ENCODE data around the gene PACSIN2. TPM values are rescaled to one million over a fixed set of nuclear protein-coding genes. Genes with fewer than 3 reads are reported as not detected.

PACSIN2 gene
- total and polyA plus RNA-seq, 8 donors, result 24.9 to 154 (median 71.6) TPM

DNA sequence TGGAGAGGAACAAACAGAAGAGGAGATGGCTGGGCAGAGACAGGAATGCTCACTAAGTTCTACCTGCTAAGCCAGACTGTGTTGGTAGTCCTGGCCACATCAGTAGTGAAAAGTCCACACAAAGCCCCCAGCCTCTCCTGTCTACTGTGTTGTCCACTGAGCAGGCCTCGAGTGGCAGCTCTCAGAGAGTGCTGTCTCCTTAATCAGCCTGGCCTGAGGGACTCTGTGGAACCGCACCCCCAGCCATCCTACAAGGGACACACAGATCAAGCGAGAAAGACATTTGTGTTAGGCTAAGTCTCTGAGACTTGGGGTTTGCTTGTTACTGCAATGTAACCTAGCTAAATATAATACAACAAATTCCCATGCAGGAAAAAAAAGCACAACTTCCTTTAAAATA lies 71.0 kb downstream of the PACSIN2 start:
- Histone ChIP-seq H3K9me3 (no peaks in the 10 kb centered on the region), H3K4me3 (no peak overlapping the region), H3K36me3 (no peaks in the 10 kb centered on the region), H3K27me3 (no peaks in the 10 kb centered on the region), H3K27ac (peak overlapping the region in 4 of 5 donors; percentile 12 to 63 (median 24)), H3K4me1 (peaks cover 54 to 80% (median 65%) of the 10 kb centered on the region in 4 donors)
- WGBS, 5 donors, result 86 to 91% (median 88%) methylated on average over 3 of the region's 3 CpGs
- TF ChIP-seq EP300 (IDR thresholded peaks at IDR 0.05) (no peak), POLR2A (IDR thresholded peaks at IDR 0.05) (no peak), POLR2AphosphoS5 (IDR thresholded peaks at IDR 0.05) (no peak)
- TF ChIP-seq, protein P1, sequence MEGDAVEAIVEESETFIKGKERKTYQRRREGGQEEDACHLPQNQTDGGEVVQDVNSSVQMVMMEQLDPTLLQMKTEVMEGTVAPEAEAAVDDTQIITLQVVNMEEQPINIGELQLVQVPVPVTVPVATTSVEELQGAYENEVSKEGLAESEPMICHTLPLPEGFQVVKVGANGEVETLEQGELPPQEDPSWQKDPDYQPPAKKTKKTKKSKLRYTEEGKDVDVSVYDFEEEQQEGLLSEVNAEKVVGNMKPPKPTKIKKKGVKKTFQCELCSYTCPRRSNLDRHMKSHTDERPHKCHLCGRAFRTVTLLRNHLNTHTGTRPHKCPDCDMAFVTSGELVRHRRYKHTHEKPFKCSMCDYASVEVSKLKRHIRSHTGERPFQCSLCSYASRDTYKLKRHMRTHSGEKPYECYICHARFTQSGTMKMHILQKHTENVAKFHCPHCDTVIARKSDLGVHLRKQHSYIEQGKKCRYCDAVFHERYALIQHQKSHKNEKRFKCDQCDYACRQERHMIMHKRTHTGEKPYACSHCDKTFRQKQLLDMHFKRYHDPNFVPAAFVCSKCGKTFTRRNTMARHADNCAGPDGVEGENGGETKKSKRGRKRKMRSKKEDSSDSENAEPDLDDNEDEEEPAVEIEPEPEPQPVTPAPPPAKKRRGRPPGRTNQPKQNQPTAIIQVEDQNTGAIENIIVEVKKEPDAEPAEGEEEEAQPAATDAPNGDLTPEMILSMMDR (IDR thresholded peaks at IDR 0.05), result no peak
- no peak for DNase-seq
- intact Hi-C loops (cut with DNase I; ENCODE audit: low total_unique reads), result no loop called here

DNA sequence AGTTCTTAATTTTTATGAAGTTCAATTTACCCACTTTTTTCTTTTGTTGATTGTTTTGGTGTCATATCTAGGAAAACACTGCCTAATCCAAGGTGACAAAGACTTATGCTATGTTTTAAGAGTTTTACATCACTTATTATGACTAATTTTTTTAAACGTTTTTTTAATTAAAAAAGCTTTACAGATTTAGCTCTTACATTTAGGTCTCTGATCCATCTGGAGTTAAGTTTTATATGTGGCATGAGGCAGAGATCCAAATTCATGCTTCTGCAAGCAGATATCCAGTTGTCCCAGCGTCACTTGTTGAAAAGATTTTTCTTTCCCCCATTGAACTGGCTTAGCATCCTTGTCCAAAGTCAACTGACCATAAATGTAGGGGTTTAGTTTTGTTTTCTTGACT lies 72.6 kb downstream of the PACSIN2 start:
- 53 to 63% (median 61%) methylated on average over 2 of the region's 2 CpGs for WGBS, 5 donors
- H3K4me1 ChIP-seq, result peaks cover 58 to 80% (median 67%) of the 10 kb centered on the region in 4 donors

DNA sequence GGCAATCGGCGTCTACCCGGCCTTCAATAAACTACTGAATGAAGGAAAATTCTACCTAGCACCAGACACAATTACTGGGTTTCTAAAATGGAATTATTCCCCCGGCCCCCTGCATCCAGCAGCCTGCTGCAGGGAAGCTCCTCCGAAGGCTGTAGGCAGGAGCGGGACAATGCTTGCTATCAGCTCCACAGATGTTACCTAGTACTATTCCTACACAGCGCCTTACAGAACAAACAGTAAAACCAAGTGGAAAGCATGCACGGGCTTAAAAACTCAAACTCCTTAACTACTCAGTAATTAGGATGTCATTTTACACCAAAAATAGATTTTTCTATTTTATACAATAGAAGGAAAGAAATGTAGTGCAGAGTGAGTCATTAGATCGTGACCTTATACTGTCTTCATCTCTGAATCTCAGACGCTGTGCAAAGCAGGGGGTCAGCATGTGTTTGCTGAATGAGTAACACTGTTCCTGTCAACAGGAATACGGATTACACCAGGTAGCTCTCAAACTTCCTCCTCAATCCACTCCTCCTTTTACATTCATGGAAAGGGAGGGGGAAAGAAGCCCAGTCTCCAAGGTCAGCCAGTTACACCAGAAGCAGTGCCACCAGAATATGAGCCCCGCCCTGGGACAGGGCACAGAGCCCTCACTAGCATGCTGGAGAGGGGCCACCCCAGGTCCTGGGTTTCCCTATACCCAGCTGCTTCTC lies 74.9 kb downstream of the PACSIN2 start:
- 28 to 41% (median 29%) methylated on average over 12 of the region's 12 CpGs for WGBS, 5 donors

More for the DNA sequence above, 72.6 kb downstream of the PACSIN2 start:
- H3K27me3 ChIP-seq, result no peaks in the 10 kb centered on the region
- peak overlapping the region in 1 of 5 donors; percentile 36 for H3K27ac ChIP-seq
- no peaks in the 10 kb centered on the region for H3K36me3 ChIP-seq
- intact Hi-C loops (cut with DNase I; ENCODE audit: low total_unique reads), result no loop called here
- H3K9me3 ChIP-seq, result no peaks in the 10 kb centered on the region
- H3K4me3 ChIP-seq, result no peak overlapping the region
- TF ChIP-seq EP300 (IDR thresholded peaks at IDR 0.05), result no peak
- no peak for DNase-seq

DNA sequence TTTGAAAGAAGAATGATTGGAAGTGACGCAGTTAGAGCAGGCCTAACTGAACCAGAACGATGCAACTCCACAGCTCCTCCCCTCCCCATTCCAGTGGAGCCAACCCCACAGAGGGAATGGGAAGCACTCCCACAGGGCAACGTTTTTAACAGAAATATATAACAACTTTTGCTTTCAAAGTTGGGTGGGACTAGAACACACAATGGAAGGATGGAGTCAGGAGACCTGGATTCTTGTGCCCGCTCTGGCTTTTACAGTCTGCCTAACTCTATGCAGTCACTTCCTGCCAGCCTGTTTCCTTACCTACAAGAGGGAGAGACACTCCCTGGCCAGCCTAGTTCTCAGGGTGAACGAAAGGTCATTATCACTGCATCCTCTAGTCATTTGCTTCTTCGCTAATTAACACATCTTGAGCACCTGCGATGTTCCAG lies 75.5 kb downstream of the PACSIN2 start:
- 38 to 51% (median 44%) methylated on average over 7 of the region's 7 CpGs for WGBS, 5 donors
- TF ChIP-seq POLR2A (IDR thresholded peaks at IDR 0.05), result no peak
- TF ChIP-seq POLR2AphosphoS5 (IDR thresholded peaks at IDR 0.05), result peak in 1 of 3 donors; percentile 1
- Histone ChIP-seq H3K9me3 (no peaks in the 10 kb centered on the region), H3K27ac (peak overlapping the region; percentile 74 to 96 (median 90)), H3K27me3 (no peaks in the 10 kb centered on the region), H3K36me3 (no peaks in the 10 kb centered on the region), H3K4me1 (peaks cover 63 to 80% (median 70%) of the 10 kb centered on the region in 4 donors), H3K4me3 (no peak overlapping the region)
- intact Hi-C loops (cut with DNase I; ENCODE audit: low total_unique reads), result no loop called here
- peak in 1 of 2 donors; percentile 65 for DNase-seq

More for the DNA sequence above, 74.9 kb downstream of the PACSIN2 start:
- Histone ChIP-seq H3K27ac (peak overlapping the region; percentile 74 to 96 (median 90)), H3K4me3 (no peak overlapping the region), H3K36me3 (no peaks in the 10 kb centered on the region), H3K4me1 (peaks cover 58 to 80% (median 67%) of the 10 kb centered on the region in 4 donors), H3K27me3 (no peaks in the 10 kb centered on the region), H3K9me3 (no peaks in the 10 kb centered on the region)
- intact Hi-C loops (cut with DNase I; ENCODE audit: low total_unique reads), result no loop called here
- TF ChIP-seq POLR2A (IDR thresholded peaks at IDR 0.05), result no peak
- TF ChIP-seq POLR2AphosphoS5 (IDR thresholded peaks at IDR 0.05), result peak in 2 of 3 donors; percentile 70 to 96
- DNase-seq, result peak; percentile 69 to 88

DNA sequence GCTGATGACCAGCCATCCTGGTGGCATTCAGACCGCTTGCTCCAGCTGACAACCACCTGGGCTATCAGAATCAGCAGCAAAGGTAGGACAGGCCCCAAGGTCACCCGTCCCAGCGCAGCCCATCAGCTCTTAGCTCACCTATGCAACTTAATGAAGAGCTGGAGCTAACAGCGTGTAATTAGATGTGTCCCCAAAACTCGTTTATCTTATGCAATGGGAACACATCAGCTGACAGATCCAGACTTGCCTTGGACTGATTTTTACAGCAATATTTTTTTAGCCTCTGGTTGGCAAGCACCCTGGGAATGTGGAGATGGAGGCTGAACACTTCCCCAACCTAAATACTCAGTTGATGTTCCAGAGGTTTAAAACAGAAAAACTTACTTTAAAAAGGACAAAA lies 76.0 kb downstream of the PACSIN2 start:
- no peak for DNase-seq
- Histone ChIP-seq H3K27me3 (no peaks in the 10 kb centered on the region), H3K36me3 (no peaks in the 10 kb centered on the region), H3K4me3 (no peak overlapping the region), H3K4me1 (peaks cover 68 to 80% (median 73%) of the 10 kb centered on the region in 4 donors), H3K9me3 (no peaks in the 10 kb centered on the region), H3K27ac (peak overlapping the region; percentile 34 to 96 (median 89))
- intact Hi-C loops (cut with DNase I; ENCODE audit: low total_unique reads), result no loop called here
- TF ChIP-seq POLR2A (IDR thresholded peaks at IDR 0.05) (no peak), EP300 (IDR thresholded peaks at IDR 0.05) (no peak)
- 75 to 86% (median 82%) methylated on average over 5 of the region's 5 CpGs for WGBS, 5 donors

DNA sequence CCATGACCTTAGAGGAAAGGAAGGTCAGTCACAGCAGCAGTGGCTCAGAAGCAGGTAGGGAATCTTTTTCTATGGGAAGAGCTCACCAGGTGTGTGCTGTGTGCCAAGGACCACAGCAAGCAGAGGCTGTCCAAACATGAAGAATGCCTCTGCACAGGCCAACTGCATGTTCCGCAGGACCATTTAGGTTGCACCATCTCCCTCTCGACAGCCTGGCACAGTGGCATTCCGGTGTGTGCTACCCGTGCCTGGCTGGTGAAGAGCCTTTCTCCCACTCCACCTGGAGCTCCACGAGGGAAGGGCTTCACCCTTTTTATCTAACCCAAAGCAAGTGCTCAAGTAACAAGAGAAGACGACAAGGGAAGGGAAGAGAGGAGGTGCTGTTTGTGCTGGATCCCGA lies 76.5 kb downstream of the PACSIN2 start:
- peaks cover 72 to 79% (median 77%) of the 10 kb centered on the region in 4 donors for H3K4me1 ChIP-seq
- H3K36me3 ChIP-seq, result no peaks in the 10 kb centered on the region
- WGBS, 5 donors, result 76 to 88% (median 79%) methylated on average over 7 of the region's 7 CpGs
- TF ChIP-seq, protein P1 (IDR thresholded peaks at IDR 0.05), result no peak
- TF ChIP-seq POLR2A (IDR thresholded peaks at IDR 0.05) (no peak), EP300 (IDR thresholded peaks at IDR 0.05) (no peak), POLR2AphosphoS5 (IDR thresholded peaks at IDR 0.05) (no peak)
- H3K9me3 ChIP-seq, result no peaks in the 10 kb centered on the region
- no peak overlapping the region for H3K4me3 ChIP-seq
- DNase-seq, result no peak
- H3K27ac ChIP-seq, result peak overlapping the region; percentile 22 to 96 (median 89)
- intact Hi-C loops (cut with DNase I; ENCODE audit: low total_unique reads), result no loop called here
- H3K27me3 ChIP-seq, result no peaks in the 10 kb centered on the region
